B cell (primary cell): ENCODE measurements around the gene DGKE.

ENCODE experiments used
- EZH2 ChIP-seq: IDR thresholded peaks from 2 replicates; pipeline ENCODE4 v1.6.1; 2012; ENCODE audit warnings: borderline replicate concordance, low read depth, mild to moderate bottlenecking, moderate library complexity, low read length; ENCODE audit not compliant: insufficient read depth, poor library complexity, severe bottlenecking
- TF ChIP-seq, protein P1 (sequence below): fragments of 200-600 bp; IDR thresholded peaks from one replicate; pipeline ENCODE4 v1.8.0; 2022; ENCODE audit warnings: antibody characterized with exemption, mild to moderate bottlenecking

DNA sequence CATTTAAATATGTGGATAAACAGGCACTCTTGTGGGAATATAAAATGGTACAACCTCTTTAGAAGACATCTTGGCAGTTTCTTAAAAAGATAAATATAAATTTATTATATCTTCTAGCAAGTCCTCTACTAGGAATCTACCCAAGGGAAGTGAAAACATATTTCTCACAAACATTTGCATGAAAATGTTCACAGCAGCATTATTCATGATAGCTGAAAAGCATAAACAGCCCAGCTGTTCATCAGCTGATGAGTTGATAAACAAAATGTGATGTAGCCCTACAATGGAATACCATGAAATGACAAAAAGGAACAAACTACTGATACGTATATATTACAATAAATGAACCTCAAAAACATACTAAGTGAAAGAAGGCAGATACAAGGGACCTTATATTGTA, 12.0 kb downstream of the DGKE start:
- TF ChIP-seq, protein P1, sequence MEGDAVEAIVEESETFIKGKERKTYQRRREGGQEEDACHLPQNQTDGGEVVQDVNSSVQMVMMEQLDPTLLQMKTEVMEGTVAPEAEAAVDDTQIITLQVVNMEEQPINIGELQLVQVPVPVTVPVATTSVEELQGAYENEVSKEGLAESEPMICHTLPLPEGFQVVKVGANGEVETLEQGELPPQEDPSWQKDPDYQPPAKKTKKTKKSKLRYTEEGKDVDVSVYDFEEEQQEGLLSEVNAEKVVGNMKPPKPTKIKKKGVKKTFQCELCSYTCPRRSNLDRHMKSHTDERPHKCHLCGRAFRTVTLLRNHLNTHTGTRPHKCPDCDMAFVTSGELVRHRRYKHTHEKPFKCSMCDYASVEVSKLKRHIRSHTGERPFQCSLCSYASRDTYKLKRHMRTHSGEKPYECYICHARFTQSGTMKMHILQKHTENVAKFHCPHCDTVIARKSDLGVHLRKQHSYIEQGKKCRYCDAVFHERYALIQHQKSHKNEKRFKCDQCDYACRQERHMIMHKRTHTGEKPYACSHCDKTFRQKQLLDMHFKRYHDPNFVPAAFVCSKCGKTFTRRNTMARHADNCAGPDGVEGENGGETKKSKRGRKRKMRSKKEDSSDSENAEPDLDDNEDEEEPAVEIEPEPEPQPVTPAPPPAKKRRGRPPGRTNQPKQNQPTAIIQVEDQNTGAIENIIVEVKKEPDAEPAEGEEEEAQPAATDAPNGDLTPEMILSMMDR, result no peak
- TF ChIP-seq EZH2, result no peak
